Stimulated activated CD4-positive, alpha-beta T cell treated with anti-CD3 and anti-CD28 coated beads, Interleukin-15, amount 100 ng/mL, for 24 hours (primary cell): ENCODE measurements around the gene MYH16.
"Not testable (repeated sequence)": the region's sequence is repeated elsewhere in the genome, so short reads cannot be mapped to it uniquely, and the experiment has no call there.

Experiments used
- DNase-seq: peaks from one replicate; pipeline ENCODE4 v3.0.0-alpha.2; 2020

The MYH16 gene

DNA sequence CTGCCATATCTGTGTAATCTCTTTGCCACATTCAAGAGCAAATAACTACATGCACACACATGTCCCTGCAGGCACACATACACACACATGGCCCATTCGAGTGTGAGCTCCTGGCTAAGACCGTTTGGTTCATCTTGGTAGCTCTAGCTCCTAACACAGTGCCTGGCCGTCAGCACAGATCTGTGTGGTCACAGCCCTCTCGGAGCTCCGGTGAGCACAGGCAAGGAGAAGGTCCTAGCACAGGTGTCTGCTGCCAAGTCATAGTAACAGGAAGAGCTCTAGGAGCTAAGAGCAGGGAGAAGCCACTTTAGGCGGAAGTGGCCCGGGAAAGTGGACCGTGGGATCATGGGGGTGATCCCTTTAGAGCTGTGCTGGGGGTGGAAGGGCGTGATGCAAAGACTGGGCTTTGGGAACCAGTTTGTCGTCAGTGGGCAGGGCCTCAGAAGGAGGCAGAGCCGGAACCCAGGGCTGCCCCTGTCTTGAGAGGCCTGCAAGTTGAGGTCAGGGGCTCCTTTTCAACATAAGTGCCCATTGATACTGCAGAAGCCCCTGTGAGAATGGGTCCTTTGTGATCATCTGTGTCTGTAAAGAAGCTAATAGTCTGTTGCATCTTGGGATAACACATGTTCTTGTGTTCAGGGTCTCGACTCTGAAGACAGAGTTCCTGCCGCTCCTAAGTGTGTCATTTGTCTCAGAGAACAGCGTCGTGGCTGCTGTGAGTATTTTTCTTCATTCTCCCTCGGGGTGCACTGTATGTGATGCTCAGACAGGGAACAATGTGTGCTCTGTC is 85.3 kb downstream of the MYH16 start:
- no peak for DNase-seq

DNA sequence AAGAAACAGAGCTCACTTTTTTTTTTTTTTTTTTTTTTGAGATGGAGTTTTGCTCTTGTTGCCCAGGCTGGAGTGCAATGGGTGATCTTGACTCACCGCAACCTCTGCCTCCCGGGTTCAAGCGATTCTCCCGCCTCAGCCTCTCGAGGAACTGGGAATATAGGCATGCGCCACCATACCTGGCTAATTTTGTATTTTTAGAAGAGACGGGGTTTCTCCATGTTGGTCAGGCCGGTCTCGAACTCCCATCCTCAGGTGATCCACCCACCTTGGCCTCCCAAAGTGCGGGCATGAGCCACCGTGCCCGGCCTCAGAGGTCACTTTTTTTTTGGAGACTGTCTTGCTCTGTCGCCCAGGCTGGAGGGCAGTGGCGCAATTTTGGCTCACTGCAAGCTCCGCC is 85.9 kb downstream of the MYH16 start:
- not testable (repeated sequence) for DNase-seq

DNA sequence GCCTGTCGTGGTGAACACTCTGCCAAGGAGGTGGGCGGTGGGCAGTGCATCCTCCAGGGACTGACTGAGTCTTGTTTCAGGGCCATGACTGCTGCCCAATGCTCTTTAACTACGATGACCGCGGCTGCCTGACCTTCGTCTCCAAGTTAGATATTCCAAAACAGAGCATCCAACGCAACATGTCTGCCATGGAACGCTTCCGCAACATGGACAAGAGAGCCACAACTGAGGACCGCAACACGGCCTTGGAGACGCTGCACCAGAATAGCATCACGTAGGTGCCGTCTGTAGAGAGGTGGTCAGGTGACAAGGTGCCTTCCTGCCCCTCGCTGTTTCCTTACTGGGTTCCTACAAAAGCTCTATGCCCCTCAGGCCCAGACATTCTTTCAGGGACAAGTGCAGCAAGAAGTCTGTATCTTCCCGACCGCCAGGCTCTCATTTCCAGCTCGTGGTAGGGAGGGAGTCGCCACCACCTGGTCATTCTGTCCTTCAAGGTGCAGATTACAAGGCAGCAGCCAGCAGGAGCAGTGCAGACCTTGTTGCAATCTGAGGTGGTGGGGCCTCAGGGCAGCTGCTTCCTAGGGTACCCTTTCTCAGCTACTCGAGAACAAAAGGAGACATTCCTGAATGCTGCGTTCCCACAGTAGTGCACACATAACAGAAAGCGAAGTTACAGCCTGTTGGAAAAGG is 87.0 kb downstream of the MYH16 start:
- DNase-seq = no peak
